Measurements from ENCODE around the gene CENPT. TPM values are rescaled to one million over a fixed set of nuclear protein-coding genes. Genes with fewer than 3 reads are reported as not detected.
A peak's percentile ranks its signal among the peaks of the same experiment; 100 is the strongest.

The CENPT gene
- polyA plus RNA-seq, 1 experiment = 42.4 TPM

GRCh38 chr16:67892375-67892774 lies 44.9 kb upstream of the CENPT start:
- Histone ChIP-seq H3K4me3 (ENCODE audit: low read depth, low read length) (peak overlapping the region; percentile 40), H3K36me3 (ENCODE audit: control insufficient read depth, insufficient read depth, low read length) (no peaks in the 10 kb centered on the region), H3K27me3 (ENCODE audit: control insufficient read depth, insufficient read depth, low read length) (no peaks in the 10 kb centered on the region)
- ChIA-PET POLR2A (no interaction called here), CTCF (interaction anchor here (0.7 to 2.2 kb wide), 4 partner anchors 8 to 76 kb away, joined by 3 to 13 read pairs (median 6); partner anchors contain the start of gene NRN1L)
- no peak for TF ChIP-seq CTCF (IDR thresholded peaks at IDR 0.05; ENCODE audit: insufficient read depth, low read depth, low read length)
- DNase-seq (ENCODE audit: low read depth) = no peak

- Histone ChIP-seq H3K4me3 (ENCODE audit: low read depth, low read length) (no peak overlapping the region), H3K36me3 (ENCODE audit: control insufficient read depth, insufficient read depth, low read length) (peaks cover 11% of the 10 kb centered on the region), H3K27me3 (ENCODE audit: control insufficient read depth, insufficient read depth, low read length) (no peaks in the 10 kb centered on the region)
- ChIA-PET POLR2A (no interaction called here), CTCF (interaction anchor here (0.9 to 8.4 kb wide), 3 partner anchors 12 to 44 kb away, joined by 3 to 155 read pairs (median 4); partner anchors contain the start of genes CTRL and PSMB10)
- no peak for DNase-seq (ENCODE audit: low read depth)
- no peak for TF ChIP-seq CTCF (IDR thresholded peaks at IDR 0.05; ENCODE audit: insufficient read depth, low read depth, low read length)
Measured at GRCh38 chr16:67888331-67888730, 40.8 kb upstream of the CENPT start.

GRCh38 chr16:67886387-67886786 lies 38.9 kb upstream of the CENPT start:
- Histone ChIP-seq H3K27me3 (ENCODE audit: control insufficient read depth, insufficient read depth, low read length) (no peaks in the 10 kb centered on the region), H3K36me3 (ENCODE audit: control insufficient read depth, insufficient read depth, low read length) (peaks cover 28% of the 10 kb centered on the region), H3K4me3 (ENCODE audit: low read depth, low read length) (no peak overlapping the region)
- no peak for TF ChIP-seq CTCF (IDR thresholded peaks at IDR 0.05; ENCODE audit: insufficient read depth, low read depth, low read length)
- ChIA-PET POLR2A (no interaction called here), CTCF (interaction anchor here (1.3 to 8.4 kb wide), 3 partner anchors 46 to 366 kb away, joined by 3 to 155 read pairs (median 5); partner anchors contain the start of genes CTRL and PSMB10)
- no peak for DNase-seq (ENCODE audit: low read depth)

GRCh38 chr16:67885976-67886375 lies 38.5 kb upstream of the CENPT start:
- DNase-seq (ENCODE audit: low read depth) = no peak
- no peak overlapping the region for H3K4me3 ChIP-seq (ENCODE audit: low read depth, low read length)
- H3K27me3 ChIP-seq (ENCODE audit: control insufficient read depth, insufficient read depth, low read length) = no peaks in the 10 kb centered on the region
- CTCF ChIA-PET = interaction anchor here (1.3 to 8.4 kb wide), 3 partner anchors 46 to 365 kb away, joined by 3 to 155 read pairs (median 5); partner anchors contain the start of genes CTRL and PSMB10
- TF ChIP-seq CTCF (IDR thresholded peaks at IDR 0.05; ENCODE audit: insufficient read depth, low read depth, low read length) = no peak
- POLR2A ChIA-PET = no interaction called here
- peaks cover 32% of the 10 kb centered on the region for H3K36me3 ChIP-seq (ENCODE audit: control insufficient read depth, insufficient read depth, low read length)

GRCh38 chr16:67885545-67885944 lies 38.1 kb upstream of the CENPT start:
- Histone ChIP-seq H3K36me3 (ENCODE audit: control insufficient read depth, insufficient read depth, low read length) (peaks cover 37% of the 10 kb centered on the region), H3K4me3 (ENCODE audit: low read depth, low read length) (no peak overlapping the region), H3K27me3 (ENCODE audit: control insufficient read depth, insufficient read depth, low read length) (no peaks in the 10 kb centered on the region)
- POLR2A ChIA-PET = no interaction called here
- DNase-seq (ENCODE audit: low read depth) = no peak
- no peak for TF ChIP-seq CTCF (IDR thresholded peaks at IDR 0.05; ENCODE audit: insufficient read depth, low read depth, low read length)
- CTCF ChIA-PET = interaction anchor here (1.3 to 8.4 kb wide), 7 partner anchors 18 to 365 kb away, joined by 3 to 155 read pairs (median 7); partner anchors contain the start of genes CTRL and PSMB10

Measured in BJ (cell line).